ENCODE data around the gene TXNIP.

TXNIP gene

DNA sequence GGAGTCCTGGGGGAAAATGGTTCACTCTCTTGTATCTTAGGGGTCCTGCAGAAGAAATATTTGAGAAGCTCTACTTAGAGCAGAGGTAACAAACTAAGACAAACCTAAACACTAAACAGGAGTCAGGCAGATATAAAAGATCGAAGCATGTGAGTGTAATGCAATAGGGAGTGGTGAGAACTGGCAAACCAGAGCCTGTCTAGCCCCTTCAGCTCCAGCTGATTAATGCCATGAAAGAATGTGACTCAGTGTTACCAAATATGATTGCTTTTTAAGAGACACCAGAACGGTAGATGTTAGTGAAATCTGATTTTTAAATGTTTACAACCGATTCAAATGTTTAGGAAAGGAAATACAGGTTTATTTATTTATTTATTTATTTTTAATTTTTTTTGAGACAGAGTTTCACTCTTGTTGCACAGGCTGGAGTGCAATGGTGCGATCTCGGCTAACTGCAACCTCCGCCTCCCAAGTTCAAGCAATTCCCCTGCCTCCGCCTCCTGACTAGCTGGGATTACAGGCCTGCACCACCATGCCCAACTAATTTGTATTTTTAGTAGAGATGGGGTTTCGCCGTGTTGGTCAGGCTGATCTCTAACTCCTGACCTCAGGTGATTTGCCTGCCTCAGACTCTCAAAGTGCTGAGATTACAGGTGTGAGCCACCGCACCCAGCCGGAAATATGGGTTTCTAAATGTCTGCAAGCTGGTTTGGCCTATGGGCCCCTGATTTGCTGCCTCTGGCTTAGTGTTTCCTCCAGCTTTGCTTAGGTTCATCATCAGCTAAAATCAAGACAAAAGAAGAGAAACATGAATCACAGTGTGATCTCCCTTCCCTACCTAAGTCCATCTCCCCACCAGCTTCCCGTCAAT lies 12.2 kb downstream of the TXNIP start:
- no peak for DNase-seq

DNA sequence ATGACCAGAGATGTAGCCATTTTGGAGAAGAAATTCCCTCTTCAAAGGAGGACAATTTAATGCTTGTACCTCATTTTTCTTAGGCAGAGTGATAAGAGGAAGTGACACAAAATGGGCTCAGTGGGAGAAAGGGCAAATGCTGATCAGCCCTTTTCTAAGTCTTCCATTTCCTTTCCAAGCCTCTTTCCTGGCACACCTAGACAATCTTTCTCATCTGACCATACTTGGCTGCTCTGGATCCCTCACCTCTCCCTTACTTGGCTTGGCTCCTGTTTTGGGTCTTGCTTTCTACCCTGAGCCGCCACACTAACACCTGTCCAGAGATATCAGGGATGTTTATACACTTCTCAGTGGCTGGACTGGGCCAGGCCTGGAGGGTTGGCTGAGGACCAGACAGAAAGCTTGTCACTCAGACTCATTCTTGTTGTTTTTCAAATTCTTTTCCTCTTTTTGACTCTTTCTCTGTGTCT lies 13.1 kb downstream of the TXNIP start:
- DNase-seq: no peak

DNA sequence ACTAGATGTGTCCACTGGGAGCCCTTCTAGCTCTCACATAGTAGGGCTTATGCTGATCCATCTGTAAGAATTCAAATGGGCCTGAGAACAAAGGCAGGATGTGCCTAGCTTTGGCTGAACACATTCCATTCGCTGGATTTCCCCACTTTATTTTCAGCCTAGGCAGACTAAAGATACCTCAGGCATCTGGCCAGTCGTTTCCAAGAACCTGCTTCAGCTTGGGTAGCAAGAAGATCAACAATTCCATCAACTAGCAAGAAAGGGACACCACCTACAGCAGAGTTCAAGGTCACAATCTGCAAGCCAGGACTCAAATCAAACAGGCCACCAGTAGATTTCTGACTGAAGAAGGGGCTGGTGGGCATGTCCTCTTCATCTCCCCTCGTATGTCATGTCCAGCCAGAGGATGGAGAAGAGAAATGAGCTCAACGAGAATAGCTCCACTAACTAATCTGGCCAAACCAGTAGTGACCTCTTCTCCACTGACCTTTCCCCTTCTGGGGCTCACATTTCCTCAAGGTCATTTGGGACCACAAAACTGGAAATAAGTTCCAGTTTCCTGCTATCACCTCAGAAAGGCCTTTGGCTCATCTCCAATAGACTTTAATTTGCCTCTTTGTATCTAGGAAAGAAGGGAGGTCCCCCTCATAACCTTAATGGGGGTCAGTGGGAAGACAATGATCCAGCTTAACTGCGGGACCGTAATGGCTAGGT lies 14.2 kb downstream of the TXNIP start:
- no peak for DNase-seq

DNA sequence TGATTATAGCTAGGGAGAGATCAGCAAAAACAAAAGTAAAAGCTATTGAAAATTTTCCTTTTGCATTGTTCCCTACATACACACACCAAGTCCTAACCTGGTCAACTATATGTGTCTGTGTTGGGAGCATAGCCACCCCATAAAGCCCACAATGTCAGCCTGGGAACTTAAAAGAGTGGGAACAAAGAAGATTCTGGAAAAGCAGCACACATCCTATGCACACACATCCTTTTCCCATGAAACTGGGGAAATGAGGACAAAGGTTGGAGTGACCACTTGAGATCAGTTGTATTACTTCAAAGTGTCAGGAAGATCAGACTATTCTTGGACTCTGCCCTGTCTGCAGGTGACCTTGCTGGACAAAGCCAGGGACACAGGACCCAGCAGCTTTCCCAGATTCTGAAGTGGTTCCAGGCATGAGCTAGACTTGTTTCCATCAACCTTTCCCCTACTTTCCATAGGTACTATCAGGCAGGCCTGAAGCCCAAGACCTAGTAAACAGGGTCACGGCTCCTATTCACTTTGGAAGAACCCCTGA lies 15.9 kb downstream of the TXNIP start:
- no peak for DNase-seq

DNA sequence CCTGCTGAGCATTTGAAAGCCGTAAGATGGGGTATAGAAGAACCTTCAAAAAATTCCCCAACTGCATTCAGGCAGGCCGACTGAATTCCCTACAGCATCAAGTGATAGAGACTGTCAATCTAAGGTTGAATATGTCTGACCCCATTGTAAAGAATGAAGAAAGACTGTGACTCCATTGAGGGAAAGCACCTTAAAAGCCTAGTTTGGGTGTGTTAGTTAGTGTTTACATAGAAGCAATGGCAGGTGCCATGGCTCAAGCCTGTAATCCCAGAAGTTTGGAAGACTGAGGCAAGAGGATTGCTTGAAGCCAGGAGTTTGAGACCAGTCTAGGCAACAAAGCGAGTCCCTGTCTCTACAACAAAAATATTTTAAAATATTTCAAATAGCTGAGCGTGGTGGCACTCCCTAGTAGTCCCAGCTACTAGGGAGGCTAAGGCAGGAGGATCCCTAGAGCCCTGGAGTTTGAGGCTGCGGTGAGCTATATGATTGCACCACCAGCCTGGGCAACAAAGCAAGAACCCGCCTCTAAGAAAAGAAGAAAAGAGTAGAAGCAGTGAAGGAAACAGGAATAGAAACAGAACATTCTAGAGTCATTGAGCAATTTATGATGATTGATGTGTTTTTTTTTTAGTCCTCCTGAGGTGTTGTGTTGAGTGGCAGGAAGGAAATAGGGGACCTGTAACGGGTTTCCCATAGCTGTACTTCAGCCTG lies 16.5 kb downstream of the TXNIP start:
- DNase-seq: no peak

DNA sequence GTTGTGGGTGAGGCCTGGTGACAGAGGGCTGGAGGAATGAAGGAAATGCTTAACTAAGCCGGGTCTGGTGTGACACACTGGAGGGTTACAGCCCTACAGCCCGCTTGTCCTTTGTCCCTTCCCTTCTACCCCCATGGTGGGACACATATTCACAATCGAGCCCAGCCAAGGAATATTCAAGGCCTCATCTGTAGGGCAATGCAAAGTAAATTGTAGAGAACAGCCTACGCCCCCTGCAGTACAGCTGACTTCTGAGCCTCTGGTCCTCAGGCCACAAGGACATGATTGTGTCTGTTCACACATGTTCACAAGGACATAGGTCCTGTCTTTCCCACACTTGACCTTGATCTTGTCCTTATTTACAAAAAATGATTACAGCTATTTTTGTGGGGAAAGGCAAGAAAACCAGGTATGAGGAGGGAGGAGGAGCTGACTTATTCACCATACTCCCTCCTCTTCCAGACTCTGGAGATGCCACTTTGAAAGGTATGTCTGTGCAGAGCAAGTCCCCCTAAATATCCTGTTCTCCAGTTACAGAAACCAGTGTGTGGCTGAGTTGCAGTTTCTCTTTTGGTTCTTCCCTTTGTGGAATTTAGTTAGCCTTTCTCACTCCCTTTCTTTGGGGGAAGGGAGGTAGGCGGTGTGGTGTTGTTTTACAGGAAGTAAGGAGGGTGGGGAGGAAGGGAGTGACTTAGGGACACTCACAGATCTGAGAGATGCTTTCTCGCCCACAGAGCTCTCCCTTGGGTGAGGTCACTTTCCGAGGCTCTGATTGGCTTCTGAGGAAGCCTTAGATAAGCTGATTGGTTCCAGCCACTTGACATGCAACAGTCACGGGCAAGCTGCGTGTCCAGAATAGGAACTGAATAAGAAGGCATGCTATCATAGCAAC lies 17.3 kb downstream of the TXNIP start:
- DNase-seq: peak; percentile 87

DNA sequence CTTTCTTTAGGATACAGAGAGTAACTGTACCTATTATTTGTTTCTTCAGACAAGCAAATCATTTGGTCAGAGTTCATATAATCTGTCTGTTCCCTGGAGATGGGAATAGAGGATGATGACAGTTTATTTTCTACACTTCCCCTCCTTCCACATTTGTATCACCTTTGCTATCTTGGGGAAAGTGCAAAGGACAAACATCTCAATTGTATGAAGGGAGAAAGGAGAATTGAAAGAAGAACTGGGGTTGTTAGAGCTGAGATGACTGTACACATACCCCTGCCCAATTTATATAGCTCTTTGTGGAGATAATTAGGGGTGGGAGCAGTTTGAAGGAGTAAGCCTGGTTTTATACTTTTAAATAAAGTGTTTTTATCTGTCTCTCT lies 17.9 kb downstream of the TXNIP start:
- no peak for DNase-seq

DNA sequence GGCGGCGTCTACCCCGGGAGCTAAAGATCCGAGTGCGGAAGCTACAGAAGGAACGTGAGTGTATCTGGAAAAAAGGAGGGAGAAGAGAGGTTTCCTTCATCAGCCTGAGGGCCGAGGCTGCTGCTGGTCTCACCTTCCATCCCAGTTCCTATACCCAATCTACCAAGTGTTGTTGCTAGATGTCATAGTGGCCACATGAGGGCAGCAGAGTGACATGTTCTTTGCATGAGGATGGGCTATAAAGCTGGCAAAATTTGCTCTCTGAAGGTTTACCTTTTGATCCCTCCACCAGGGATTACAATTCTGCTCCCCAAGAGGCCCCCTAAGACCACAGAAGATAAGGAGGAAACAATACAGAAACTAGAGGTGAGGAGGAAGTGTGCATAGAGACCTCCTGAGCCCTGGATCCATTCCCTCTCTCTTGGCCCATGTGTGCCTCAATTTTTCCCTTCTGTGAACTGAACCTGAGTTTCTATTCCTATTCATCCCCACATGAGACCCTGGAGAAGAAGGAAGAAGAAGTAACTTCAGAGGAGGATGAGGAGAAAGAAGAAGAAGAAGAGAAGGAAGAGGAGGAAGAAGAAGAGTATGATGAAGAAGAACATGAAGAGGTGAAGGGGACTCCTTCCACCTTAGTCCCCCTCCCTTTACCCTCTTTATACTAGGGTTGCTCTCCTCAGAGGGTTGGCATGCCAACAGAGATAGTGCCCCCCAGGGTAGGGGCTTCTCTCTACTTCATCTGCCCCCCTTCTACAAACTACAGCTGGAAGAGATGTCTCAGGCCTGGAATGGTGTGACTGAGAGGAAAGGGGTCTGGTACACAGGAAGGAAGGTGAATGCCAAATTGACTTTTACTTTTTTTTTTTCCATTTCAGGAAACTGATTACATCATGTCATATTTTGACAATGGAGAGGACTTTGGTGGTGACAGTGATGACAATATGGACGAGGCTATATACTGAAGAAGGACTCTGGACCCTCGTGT lies 18.6 kb downstream of the TXNIP start:
- peak; percentile 77 for DNase-seq

DNA sequence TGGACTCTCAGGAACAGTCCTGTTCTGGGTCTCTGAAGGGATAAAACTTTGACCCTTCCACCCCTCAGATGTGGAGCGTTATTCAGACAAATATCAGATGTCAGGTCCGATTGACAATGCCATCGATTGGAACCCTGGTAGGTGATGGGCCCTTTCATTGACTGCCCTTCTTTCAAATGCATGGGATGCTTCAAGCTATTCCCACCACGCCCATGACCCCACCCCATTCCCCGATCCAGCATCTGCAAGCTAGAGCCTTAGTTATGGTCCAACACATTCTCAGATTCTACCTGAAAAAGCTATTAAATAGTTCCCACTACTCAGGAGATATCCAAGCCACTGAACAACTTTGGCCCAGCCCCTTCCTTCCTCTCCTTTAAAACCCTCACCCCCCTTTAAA lies 19.4 kb downstream of the TXNIP start:
- DNase-seq: no peak

DNA sequence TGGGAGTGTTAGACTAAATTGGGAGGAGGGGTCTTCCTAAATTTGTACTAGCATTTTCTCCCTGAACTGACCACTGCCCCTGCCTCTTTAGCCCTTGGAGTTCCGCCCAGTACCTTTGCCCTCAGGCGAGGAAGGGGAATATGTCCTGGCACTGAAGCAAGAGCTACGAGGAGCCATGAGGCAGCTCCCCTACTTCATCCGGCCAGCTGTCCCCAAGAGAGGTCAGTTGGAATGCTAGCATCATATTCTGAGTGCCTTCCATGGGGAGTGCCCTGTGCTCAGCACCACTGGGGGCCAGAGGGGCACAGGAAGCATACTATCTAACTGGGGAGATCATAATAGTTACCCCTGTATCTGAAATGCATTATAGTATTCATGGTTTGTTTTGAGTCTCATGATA lies 21.2 kb downstream of the TXNIP start:
- DNase-seq: no peak

DNA sequence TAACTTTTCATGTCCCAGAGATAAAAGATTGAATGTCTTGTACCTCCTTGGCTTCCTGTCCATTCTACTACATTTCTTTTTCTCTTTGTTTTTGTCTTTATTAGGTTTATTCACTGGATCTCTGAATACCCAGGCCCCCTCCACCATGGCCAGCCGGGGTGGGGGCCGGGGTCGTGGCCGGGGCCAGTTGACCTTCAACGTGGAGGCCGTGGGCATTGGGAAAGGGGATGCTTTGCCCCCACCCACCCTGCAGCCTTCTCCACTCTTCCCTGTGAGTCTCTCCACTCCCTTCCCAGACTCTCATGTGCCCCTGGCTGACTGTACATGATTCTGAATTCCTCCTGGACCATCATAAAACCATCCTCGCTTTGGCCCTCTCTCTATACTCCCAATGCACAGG lies 21.7 kb downstream of the TXNIP start:
- DNase-seq: no peak

DNA sequence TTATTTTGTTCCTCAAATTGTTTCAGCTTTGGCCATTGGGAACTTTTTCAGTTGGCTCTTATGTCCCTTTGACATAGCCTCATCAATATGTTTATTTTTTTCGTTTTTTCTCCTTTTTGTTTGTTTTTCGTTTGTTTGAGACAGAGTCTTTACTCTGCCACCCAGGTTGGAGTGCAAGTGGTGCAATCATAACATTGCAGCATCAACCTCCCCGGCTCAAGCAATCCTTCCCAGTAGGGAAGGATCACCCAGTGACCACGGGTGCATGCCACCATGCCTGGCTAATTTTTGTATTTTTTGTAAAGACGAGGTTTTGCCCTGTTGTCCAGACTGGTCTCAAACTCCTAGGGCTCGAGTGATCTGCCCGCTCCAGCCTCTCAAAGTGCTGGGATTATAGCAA lies 23.8 kb downstream of the TXNIP start:
- DNase-seq: no peak

DNA sequence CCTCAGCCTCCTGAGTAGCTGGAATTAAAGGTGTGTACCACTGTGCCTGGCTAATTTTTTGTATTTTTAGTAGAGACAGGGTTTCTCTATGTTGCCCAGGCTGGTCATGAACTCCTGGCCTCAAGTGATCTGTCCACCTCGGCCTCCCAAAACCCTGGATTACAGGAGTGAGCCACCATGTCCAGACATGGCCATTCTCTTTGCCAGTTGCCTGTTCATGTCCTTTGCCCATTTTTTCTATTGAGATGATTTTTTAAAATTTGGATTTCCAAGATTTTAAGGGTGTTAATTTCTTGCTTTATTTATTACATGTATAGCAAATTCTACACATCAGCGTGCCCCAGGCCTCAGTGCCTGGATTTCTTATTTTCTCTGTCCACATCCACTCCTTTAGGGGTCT lies 29.1 kb downstream of the TXNIP start:
- no peak for DNase-seq

DNA sequence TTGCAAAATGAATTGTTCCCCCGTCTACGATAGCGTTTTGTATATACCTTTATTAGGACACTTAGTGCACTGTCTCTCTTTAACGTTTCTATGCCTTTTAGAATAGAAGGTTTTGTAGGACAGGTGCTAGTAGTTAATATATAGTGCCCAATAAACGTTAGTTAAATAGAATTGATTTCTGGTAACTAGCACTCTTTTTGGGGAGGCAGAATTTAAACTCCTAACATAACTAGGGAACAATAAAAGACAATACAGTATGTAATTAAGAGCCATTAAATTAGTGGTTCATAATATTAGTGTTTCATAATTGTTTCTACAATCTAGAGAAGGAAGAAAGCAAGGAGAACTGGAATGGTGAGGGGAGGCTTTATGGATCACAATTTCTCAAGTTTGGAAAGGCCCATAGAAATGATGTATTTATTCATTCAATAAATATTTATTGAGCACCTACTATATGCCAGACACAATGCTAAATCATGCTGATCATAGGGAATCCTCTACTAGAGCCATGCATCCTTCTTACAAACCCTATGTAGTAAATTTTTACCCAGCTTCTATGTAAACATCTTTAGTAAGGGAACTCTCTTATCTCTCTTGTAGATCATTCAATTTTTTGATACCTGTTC lies 31.1 kb downstream of the TXNIP start:
- no peak for DNase-seq

DNA sequence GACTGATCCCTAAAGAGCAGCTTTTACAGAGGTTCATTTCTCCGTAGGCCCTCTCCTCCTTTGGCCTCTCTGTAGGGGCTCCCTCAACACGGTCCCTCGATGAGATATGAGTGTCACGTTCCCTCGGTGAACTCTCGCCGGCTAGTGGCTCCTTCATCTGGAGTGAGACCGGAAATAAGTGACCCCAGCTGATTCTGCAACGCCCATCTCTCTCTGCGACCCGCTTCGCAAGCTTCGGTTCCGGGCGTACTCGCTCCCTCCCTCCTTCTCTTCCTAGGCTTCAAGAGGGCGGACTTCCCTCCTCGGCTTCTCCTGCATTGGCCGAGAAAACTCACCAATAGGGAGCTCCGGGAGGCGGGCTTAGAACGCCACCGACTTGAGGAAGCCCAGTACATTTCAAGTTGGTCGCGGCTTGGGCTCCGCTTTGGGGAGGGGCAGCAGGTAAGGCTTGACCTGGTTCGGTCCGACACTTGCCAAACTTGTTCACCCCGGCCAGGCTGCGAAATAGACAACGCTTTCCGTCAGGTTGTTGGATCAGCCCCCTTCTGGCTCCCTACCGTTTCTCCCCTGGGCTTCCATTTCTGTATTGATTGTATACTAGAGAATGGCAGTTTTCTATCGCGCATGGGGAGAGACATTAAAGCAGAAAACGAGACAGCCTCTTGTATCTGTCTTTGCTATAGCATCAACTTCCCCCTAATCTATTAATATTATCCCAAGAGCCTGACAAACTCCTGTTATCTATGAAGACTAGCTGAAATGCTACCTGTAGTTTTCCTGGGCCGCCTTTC lies 31.9 kb downstream of the TXNIP start, which contains the start of the genes ANKRD34A and POLR3GL:
ANKRD34A (minus strand) TSS at position 248 of the 791 bp plus-strand sequence. CDS start 2,816 bp downstream, outside the sequence.
POLR3GL (plus strand) TSS at position 363 of the 791 bp plus-strand sequence. CDS start 10,176 bp downstream, outside the sequence.
- peak; percentile 93 for DNase-seq

DNA sequence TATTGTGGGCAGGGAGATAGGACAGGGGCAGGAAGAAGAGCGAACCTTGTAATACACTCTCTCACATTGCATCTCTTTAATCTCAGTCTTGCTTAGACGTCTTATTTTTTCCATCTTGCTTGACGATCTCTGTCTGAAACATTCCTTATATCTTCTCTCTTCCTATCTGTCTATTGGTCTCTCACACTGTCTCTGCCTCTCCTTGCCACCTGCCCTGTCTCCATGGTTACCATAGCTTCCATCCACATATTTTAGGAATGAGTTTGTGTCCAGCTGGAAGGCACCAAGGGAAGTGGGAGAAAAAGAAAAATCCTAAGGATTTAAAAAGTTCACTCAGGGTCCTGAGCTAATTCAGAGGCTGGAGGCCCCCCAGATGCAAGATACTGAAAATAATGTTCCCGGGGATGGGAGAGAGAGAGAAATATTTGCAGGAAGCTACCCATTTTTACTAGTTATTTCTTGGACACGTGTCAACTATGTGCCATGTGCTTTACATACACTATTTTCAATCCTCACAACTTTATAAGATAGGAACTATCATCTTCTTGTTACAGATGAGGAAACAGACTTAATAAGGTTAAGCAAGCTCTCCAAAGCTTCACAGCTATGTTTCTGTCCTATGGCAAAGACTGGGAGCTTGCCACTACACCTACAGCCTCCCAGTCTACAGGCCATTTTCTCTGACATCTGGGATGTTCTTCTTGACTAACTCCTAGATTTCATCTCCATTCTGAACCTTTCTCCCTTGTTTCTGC lies 32.9 kb downstream of the TXNIP start:
- no peak for DNase-seq

DNA sequence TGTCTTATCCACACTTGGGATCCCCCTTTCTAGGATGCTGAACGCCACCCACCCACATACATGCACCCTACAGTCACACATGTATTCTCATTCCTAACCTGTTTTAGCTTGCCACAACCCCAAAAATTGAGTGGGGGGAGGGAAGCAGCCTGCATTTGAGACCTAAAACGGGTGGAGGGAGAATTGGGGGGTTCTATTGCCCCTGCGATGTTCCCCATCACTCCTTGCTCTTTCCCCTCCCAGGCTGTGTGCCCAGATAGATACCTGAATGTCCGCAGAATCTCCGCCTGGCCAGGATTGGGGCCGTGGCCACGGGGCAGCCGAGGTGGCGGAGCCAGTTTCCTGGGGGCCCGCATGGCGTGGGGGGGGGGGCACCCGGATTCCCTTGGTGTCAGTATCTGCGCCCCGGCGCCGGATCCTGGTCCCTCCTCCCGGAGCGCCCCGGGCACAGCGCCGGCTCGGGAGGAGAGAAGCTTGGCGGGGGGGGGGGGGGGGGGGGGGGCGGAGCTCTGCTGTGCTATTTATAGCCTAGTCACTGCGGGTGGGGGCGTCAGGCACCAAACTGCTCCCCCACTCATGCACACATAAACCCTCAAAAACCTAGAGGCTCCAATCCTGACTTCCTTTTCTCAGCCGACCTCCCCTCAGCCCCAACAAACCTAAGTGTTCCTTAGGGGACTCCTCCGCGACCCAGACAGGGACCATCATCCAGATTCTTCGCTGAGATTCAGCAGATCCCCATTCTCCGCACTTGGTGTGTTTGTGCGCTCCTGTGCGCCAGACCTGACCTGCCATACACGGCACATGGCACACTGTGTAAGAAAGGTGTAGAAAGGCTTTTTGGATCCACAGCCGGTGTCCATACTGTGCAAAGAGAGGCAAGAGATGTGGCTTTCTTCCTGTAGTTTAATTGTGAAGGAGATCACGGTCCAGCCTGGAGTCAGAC lies 33.9 kb downstream of the TXNIP start:
- DNase-seq: peak; percentile 63
